ENCODE results near the gene PLEKHB2.
"Not testable (repeated sequence)": the region's sequence is repeated elsewhere in the genome, so short reads cannot be mapped to it uniquely, and the experiment has no call there.

- not testable (repeated sequence) for TF ChIP-seq EZH2phosphoT487 (IDR thresholded peaks at IDR 0.05; ENCODE audit: unreplicated experiment); EZH2 (IDR thresholded peaks at IDR 0.05; ENCODE audit: low read depth, unreplicated experiment); CTCF (conservative IDR thresholded peaks at IDR 0.05; ENCODE audit: low read depth in 2 of 2); POLR2AphosphoS5 (IDR thresholded peaks at IDR 0.05; ENCODE audit: low read depth); ZNF114 (CRISPR knock-in tag; IDR thresholded peaks at IDR 0.05); NANOG (IDR thresholded peaks at IDR 0.05; ENCODE audit: borderline replicate concordance); STAT1 (IDR thresholded peaks at IDR 0.05; ENCODE audit: unreplicated experiment); CREB1 (CRISPR knock-in tag; IDR thresholded peaks at IDR 0.05; ENCODE audit: low read depth); JUNB (IDR thresholded peaks at IDR 0.05; ENCODE audit: unreplicated experiment)
- TF ChIP-seq, protein P1, sequence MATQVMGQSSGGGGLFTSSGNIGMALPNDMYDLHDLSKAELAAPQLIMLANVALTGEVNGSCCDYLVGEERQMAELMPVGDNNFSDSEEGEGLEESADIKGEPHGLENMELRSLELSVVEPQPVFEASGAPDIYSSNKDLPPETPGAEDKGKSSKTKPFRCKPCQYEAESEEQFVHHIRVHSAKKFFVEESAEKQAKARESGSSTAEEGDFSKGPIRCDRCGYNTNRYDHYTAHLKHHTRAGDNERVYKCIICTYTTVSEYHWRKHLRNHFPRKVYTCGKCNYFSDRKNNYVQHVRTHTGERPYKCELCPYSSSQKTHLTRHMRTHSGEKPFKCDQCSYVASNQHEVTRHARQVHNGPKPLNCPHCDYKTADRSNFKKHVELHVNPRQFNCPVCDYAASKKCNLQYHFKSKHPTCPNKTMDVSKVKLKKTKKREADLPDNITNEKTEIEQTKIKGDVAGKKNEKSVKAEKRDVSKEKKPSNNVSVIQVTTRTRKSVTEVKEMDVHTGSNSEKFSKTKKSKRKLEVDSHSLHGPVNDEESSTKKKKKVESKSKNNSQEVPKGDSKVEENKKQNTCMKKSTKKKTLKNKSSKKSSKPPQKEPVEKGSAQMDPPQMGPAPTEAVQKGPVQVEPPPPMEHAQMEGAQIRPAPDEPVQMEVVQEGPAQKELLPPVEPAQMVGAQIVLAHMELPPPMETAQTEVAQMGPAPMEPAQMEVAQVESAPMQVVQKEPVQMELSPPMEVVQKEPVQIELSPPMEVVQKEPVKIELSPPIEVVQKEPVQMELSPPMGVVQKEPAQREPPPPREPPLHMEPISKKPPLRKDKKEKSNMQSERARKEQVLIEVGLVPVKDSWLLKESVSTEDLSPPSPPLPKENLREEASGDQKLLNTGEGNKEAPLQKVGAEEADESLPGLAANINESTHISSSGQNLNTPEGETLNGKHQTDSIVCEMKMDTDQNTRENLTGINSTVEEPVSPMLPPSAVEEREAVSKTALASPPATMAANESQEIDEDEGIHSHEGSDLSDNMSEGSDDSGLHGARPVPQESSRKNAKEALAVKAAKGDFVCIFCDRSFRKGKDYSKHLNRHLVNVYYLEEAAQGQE (IDR thresholded peaks at IDR 0.05; ENCODE audit: unreplicated experiment) = not testable (repeated sequence)
Observed at GRCh38 chr2:131068172-131068571, 37.0 kb upstream of the PLEKHB2 start.

Measured in GM23338 (cell line).